ENCODE data around the gene R3HDM2. TPM values are rescaled to one million over a fixed set of nuclear protein-coding genes. Genes with fewer than 3 reads are reported as not detected.
"Not testable (repeated sequence)": the region's sequence is repeated elsewhere in the genome, so short reads cannot be mapped to it uniquely, and the experiment has no call there.

R3HDM2 gene
- total RNA-seq, 2 donors from 2014 or later, result 82.7 to 116 TPM

- Mint-ChIP-seq H3K4me3 (peak overlapping the region; percentile 80), H3K9me3 (no peaks in the 10 kb centered on the region), H3K27ac (peak overlapping the region; percentile 96), H3K27me3 (ENCODE audit: insufficient read depth) (no peaks in the 10 kb centered on the region), H3K4me1 (peaks cover 24% of the 10 kb centered on the region), H3K36me3 (ENCODE audit: low read depth) (peaks cover 11% of the 10 kb centered on the region)
- Histone ChIP-seq H3K9me3 (ENCODE audit: control insufficient read depth, low read length) (no peaks in the 10 kb centered on the region), H3K4me3 (ENCODE audit: low read length) (peak overlapping the region; percentile 92), H3K9ac (ENCODE audit: extremely low read depth, low read length, poor library complexity, severe bottlenecking) (peak overlapping the region; percentile 79), H3K27ac (ENCODE audit: low read depth, low read length) (peak overlapping the region; percentile 83), H3K27me3 (ENCODE audit: control insufficient read depth, insufficient read depth, low read length, poor library complexity, severe bottlenecking) (no peaks in the 10 kb centered on the region), H3K36me3 (ENCODE audit: control insufficient read depth, insufficient read depth, low read length) (no peaks in the 10 kb centered on the region), H3K4me1 (ENCODE audit: control insufficient read depth, insufficient read depth, low read length) (peaks cover 6% of the 10 kb centered on the region)
- peak; percentile 51 for TF ChIP-seq CTCF (conservative IDR thresholded peaks at IDR 0.05)
- DNase-seq, result peak; percentile 90
- 1 to 3% methylated on average over 14 to 74 of the region's 74 CpGs for WGBS, 2 experiments (ENCODE audit: insufficient coverage in 1 of 2, insufficient read length in 1 of 2)
These were observed 522 bp downstream of the R3HDM2 start for GRCh38 chr12:57430112-57430930.

GRCh38 chr12:57429473-57430111, 1.3 kb downstream of the R3HDM2 start:
- DNase-seq, result peak; percentile 47
- no peaks in the 10 kb centered on the region for H3K9me3 Mint-ChIP-seq
- peak overlapping the region; percentile 83 for H3K27ac ChIP-seq (ENCODE audit: low read depth, low read length)
- peaks cover 20% of the 10 kb centered on the region for H3K4me1 Mint-ChIP-seq
- H3K36me3 ChIP-seq (ENCODE audit: control insufficient read depth, insufficient read depth, low read length), result no peaks in the 10 kb centered on the region
- WGBS, 2 experiments (ENCODE audit: insufficient coverage in 1 of 2, insufficient read length in 1 of 2), result 45 to 49% methylated on average over 6 to 8 of the region's 9 CpGs
- peak overlapping the region; percentile 95 for H3K27ac Mint-ChIP-seq
- H3K4me1 ChIP-seq (ENCODE audit: control insufficient read depth, insufficient read depth, low read length), result peaks cover 2% of the 10 kb centered on the region
- peaks cover 14% of the 10 kb centered on the region for H3K36me3 Mint-ChIP-seq (ENCODE audit: low read depth)
- H3K4me3 Mint-ChIP-seq, result peak overlapping the region; percentile 80
- H3K9ac ChIP-seq (ENCODE audit: extremely low read depth, low read length, poor library complexity, severe bottlenecking), result peak overlapping the region; percentile 79
- peak overlapping the region; percentile 92 for H3K4me3 ChIP-seq (ENCODE audit: low read length)
- no peaks in the 10 kb centered on the region for H3K9me3 ChIP-seq (ENCODE audit: control insufficient read depth, low read length)
- no peaks in the 10 kb centered on the region for H3K27me3 Mint-ChIP-seq (ENCODE audit: insufficient read depth)
- TF ChIP-seq CTCF (conservative IDR thresholded peaks at IDR 0.05), result no peak
- H3K27me3 ChIP-seq (ENCODE audit: control insufficient read depth, insufficient read depth, low read length, poor library complexity, severe bottlenecking), result no peaks in the 10 kb centered on the region

- H3K9me3 Mint-ChIP-seq, result no peaks in the 10 kb centered on the region
- peak; percentile 43 for DNase-seq
- 90 to 100% methylated on average over 5 to 6 of the region's 6 CpGs for WGBS, 2 experiments (ENCODE audit: insufficient coverage in 1 of 2, insufficient read length in 1 of 2)
- H3K36me3 ChIP-seq (ENCODE audit: control insufficient read depth, insufficient read depth, low read length), result no peaks in the 10 kb centered on the region
- H3K27ac Mint-ChIP-seq, result peak overlapping the region; percentile 79
- H3K4me1 Mint-ChIP-seq, result peaks cover 16% of the 10 kb centered on the region
- no peak for TF ChIP-seq CTCF (conservative IDR thresholded peaks at IDR 0.05)
- no peaks in the 10 kb centered on the region for H3K9me3 ChIP-seq (ENCODE audit: control insufficient read depth, low read length)
- no peaks in the 10 kb centered on the region for H3K4me1 ChIP-seq (ENCODE audit: control insufficient read depth, insufficient read depth, low read length)
- H3K27ac ChIP-seq (ENCODE audit: low read depth, low read length), result no peak overlapping the region
- no peak overlapping the region for H3K9ac ChIP-seq (ENCODE audit: extremely low read depth, low read length, poor library complexity, severe bottlenecking)
- H3K27me3 Mint-ChIP-seq (ENCODE audit: insufficient read depth), result no peaks in the 10 kb centered on the region
- H3K4me3 ChIP-seq (ENCODE audit: low read length), result no peak overlapping the region
- peak overlapping the region; percentile 80 for H3K4me3 Mint-ChIP-seq
- no peaks in the 10 kb centered on the region for H3K27me3 ChIP-seq (ENCODE audit: control insufficient read depth, insufficient read depth, low read length, poor library complexity, severe bottlenecking)
- peaks cover 17% of the 10 kb centered on the region for H3K36me3 Mint-ChIP-seq (ENCODE audit: low read depth)
These were observed 1.9 kb downstream of the R3HDM2 start for GRCh38 chr12:57428965-57429364.

GRCh38 chr12:57426948-57427347, 3.9 kb downstream of the R3HDM2 start:
- H3K4me1 Mint-ChIP-seq, result peaks cover 16% of the 10 kb centered on the region
- 91 to 95% methylated on average over 8 to 9 of the region's 10 CpGs for WGBS, 2 experiments (ENCODE audit: insufficient coverage in 1 of 2, insufficient read length in 1 of 2)

More at GRCh38 chr12:57426948-57427347, 3.9 kb downstream of the R3HDM2 start:
- H3K36me3 Mint-ChIP-seq (ENCODE audit: low read depth), result peaks cover 30% of the 10 kb centered on the region
- H3K27ac Mint-ChIP-seq; H3K4me3 ChIP-seq (ENCODE audit: low read length); H3K27me3 Mint-ChIP-seq (ENCODE audit: insufficient read depth); H3K36me3 ChIP-seq (ENCODE audit: control insufficient read depth, insufficient read depth, low read length); H3K9me3 ChIP-seq (ENCODE audit: control insufficient read depth, low read length); H3K9me3 Mint-ChIP-seq; H3K4me1 ChIP-seq (ENCODE audit: control insufficient read depth, insufficient read depth, low read length); H3K4me3 Mint-ChIP-seq; H3K27me3 ChIP-seq (ENCODE audit: control insufficient read depth, insufficient read depth, low read length, poor library complexity, severe bottlenecking); H3K27ac ChIP-seq (ENCODE audit: low read depth, low read length); H3K9ac ChIP-seq (ENCODE audit: extremely low read depth, low read length, poor library complexity, severe bottlenecking): not testable (repeated sequence)
- DNase-seq, result peak; percentile 11
